Measurements from ENCODE around the gene ACTA2. TPM values are rescaled to one million over a fixed set of nuclear protein-coding genes. Genes with fewer than 3 reads are reported as not detected.

ACTA2 gene
- total and polyA plus RNA-seq, 2 donors (not counting 1 experiment from before 2014, with no cell fraction given): 78.4 to 2,788 TPM

DNA sequence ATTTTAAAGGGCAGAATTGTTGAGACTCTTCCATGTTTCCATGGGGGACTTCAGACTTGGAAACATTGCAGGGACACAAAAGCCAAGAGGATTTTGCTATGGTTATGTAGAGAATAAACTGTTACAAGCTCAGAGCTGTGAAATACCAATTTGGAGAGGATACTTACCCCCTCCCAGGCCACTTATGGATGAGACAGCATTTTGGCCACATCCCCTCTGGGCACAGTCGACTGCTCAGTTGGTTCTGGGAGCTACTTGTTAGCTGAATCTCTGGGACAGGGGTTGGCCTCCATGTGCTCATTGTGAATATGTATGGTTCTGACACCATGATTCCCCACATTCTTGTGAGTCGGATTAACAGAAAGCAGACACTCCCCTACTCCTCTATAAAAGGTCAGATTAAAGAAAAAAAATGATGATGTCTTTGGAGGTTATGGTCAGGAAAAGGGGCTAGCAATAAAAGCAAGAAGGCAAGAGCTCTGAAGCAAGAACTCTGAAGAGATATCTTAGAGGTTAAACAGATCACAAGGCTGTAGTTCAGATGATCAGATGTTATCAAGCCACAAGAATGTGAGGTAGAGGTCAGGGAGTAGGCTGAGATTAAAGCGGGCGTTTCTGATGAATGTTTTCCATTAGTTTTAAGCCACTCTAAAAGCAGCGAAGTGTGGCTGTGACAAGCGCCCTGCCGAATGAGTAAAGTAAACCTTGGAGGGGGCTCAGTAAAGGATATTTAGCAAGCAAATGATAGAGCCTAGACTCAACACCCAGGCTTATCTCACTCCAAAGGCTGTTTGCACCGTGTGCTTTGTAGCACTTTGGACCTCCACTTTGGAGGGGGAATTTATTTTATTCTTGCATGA lies 55.3 kb downstream of the ACTA2 start:
- H4K20me1 ChIP-seq (ENCODE audit: control insufficient read depth, extremely low read depth, insufficient read depth, low read length): no peaks in the 10 kb centered on the region
- no peak overlapping the region for H3K9ac ChIP-seq (ENCODE audit: insufficient read depth, low read length)
- peaks cover 74% of the 10 kb centered on the region for H3K79me2 ChIP-seq (ENCODE audit: control insufficient read depth, insufficient read depth, low read length)
- H3K9me3 ChIP-seq (ENCODE audit: control insufficient read depth, insufficient read depth, low read depth, low read length): no peaks in the 10 kb centered on the region
- no peak overlapping the region for H3K4me3 ChIP-seq (replicated peaks in 1 of 4; ENCODE audit: control extremely low read depth in 1 of 4, insufficient read depth in 1 of 4, low read depth in 3 of 4, low read length in 4 of 4)
- peak overlapping the region; percentile 57 for H3K27ac ChIP-seq (ENCODE audit: insufficient read depth, low read length)
- no peak overlapping the region for H2AFZ ChIP-seq (ENCODE audit: low read length)
- peaks cover 2% of the 10 kb centered on the region for H3K36me3 ChIP-seq (ENCODE audit: control insufficient read depth, insufficient read depth, low read length)
- TF ChIP-seq CTCF (conservative IDR thresholded peaks at IDR 0.05 in 1 of 2, IDR thresholded peaks at IDR 0.05 in 1 of 2; ENCODE audit: low read depth in 1 of 2, low read length in 2 of 2) (no peak), EZH2 (IDR thresholded peaks at IDR 0.05; ENCODE audit: low read length, missing control alignments) (no peak)
- peak overlapping the region; percentile 5 for H3K4me2 ChIP-seq (ENCODE audit: extremely low read depth, insufficient read depth, low read length)
- no peak for DNase-seq (ENCODE audit: low read depth in 2 of 2)
- H3K27me3 ChIP-seq (ENCODE audit: control insufficient read depth, insufficient read depth, low read length): no peaks in the 10 kb centered on the region
- H3K4me1 ChIP-seq (ENCODE audit: control insufficient read depth, extremely low read depth, insufficient read depth, low read length): peaks cover 42% of the 10 kb centered on the region

GRCh38 chr10:88896372-88896993 lies 56.1 kb downstream of the ACTA2 start:
- Histone ChIP-seq H3K9me3 (ENCODE audit: control insufficient read depth, insufficient read depth, low read depth, low read length) (no peaks in the 10 kb centered on the region), H3K27ac (ENCODE audit: insufficient read depth, low read length) (peak overlapping the region; percentile 57), H3K79me2 (ENCODE audit: control insufficient read depth, insufficient read depth, low read length) (peaks cover 77% of the 10 kb centered on the region), H2AFZ (ENCODE audit: low read length) (no peak overlapping the region), H4K20me1 (ENCODE audit: control insufficient read depth, extremely low read depth, insufficient read depth, low read length) (no peaks in the 10 kb centered on the region), H3K4me2 (ENCODE audit: extremely low read depth, insufficient read depth, low read length) (peak overlapping the region; percentile 13), H3K27me3 (ENCODE audit: control insufficient read depth, insufficient read depth, low read length) (no peaks in the 10 kb centered on the region), H3K4me3 (replicated peaks in 1 of 4; ENCODE audit: control extremely low read depth in 1 of 4, insufficient read depth in 1 of 4, low read depth in 3 of 4, low read length in 4 of 4) (peak overlapping the region in 1 of 4 experiments; percentile 4), H3K9ac (ENCODE audit: insufficient read depth, low read length) (no peak overlapping the region), H3K4me1 (ENCODE audit: control insufficient read depth, extremely low read depth, insufficient read depth, low read length) (peaks cover 44% of the 10 kb centered on the region), H3K36me3 (ENCODE audit: control insufficient read depth, insufficient read depth, low read length) (no peaks in the 10 kb centered on the region)
- TF ChIP-seq CTCF (conservative IDR thresholded peaks at IDR 0.05 in 1 of 2, IDR thresholded peaks at IDR 0.05 in 1 of 2; ENCODE audit: low read depth in 1 of 2, low read length in 2 of 2): no peak
- TF ChIP-seq EZH2 (IDR thresholded peaks at IDR 0.05; ENCODE audit: low read length, missing control alignments): no peak
- DNase-seq (ENCODE audit: low read depth in 2 of 2): no peak

- H3K9me3 ChIP-seq (ENCODE audit: control insufficient read depth, insufficient read depth, low read depth, low read length): no peaks in the 10 kb centered on the region
- peaks cover 81% of the 10 kb centered on the region for H3K79me2 ChIP-seq (ENCODE audit: control insufficient read depth, insufficient read depth, low read length)
- no peaks in the 10 kb centered on the region for H3K36me3 ChIP-seq (ENCODE audit: control insufficient read depth, insufficient read depth, low read length)
- TF ChIP-seq CTCF (conservative IDR thresholded peaks at IDR 0.05 in 1 of 2, IDR thresholded peaks at IDR 0.05 in 1 of 2; ENCODE audit: low read depth in 1 of 2, low read length in 2 of 2): no peak
- TF ChIP-seq EZH2 (IDR thresholded peaks at IDR 0.05; ENCODE audit: low read length, missing control alignments): no peak
- H3K27ac ChIP-seq (ENCODE audit: insufficient read depth, low read length): no peak overlapping the region
- no peaks in the 10 kb centered on the region for H4K20me1 ChIP-seq (ENCODE audit: control insufficient read depth, extremely low read depth, insufficient read depth, low read length)
- peaks cover 50% of the 10 kb centered on the region for H3K4me1 ChIP-seq (ENCODE audit: control insufficient read depth, extremely low read depth, insufficient read depth, low read length)
- no peak overlapping the region for H2AFZ ChIP-seq (ENCODE audit: low read length)
- DNase-seq (ENCODE audit: low read depth in 2 of 2): no peak
- H3K4me3 ChIP-seq (replicated peaks in 1 of 4; ENCODE audit: control extremely low read depth in 1 of 4, insufficient read depth in 1 of 4, low read depth in 3 of 4, low read length in 4 of 4): no peak overlapping the region
- no peaks in the 10 kb centered on the region for H3K27me3 ChIP-seq (ENCODE audit: control insufficient read depth, insufficient read depth, low read length)
- H3K4me2 ChIP-seq (ENCODE audit: extremely low read depth, insufficient read depth, low read length): no peak overlapping the region
- H3K9ac ChIP-seq (ENCODE audit: insufficient read depth, low read length): no peak overlapping the region
Measured at GRCh38 chr10:88895250-88895649, 57.3 kb downstream of the ACTA2 start.

Data from fibroblast of lung (primary cell).